Right forelimb (tissue), 1 donor: ENCODE data around the gene LMBR1.
"Not testable (repeated sequence)": the region's sequence is repeated elsewhere in the genome, so short reads cannot be mapped to it uniquely, and the experiment has no call there.

Experiments
- DNase-seq: peaks from one replicate; pipeline ENCODE4 v3.0.0-alpha.2; 2018

LMBR1 gene

GRCh38 chr7:156845379-156846101 lies 47.4 kb downstream of the LMBR1 start:
- DNase-seq: no peak

- DNase-seq: not testable (repeated sequence)
Observed at GRCh38 chr7:156843582-156843981, 49.4 kb downstream of the LMBR1 start.

GRCh38 chr7:156843157-156843556 lies 49.8 kb downstream of the LMBR1 start:
- DNase-seq: no peak

GRCh38 chr7:156842740-156843140 lies 50.2 kb downstream of the LMBR1 start:
- DNase-seq: no peak

- DNase-seq: no peak
Observed at GRCh38 chr7:156842317-156842716, 50.7 kb downstream of the LMBR1 start.

- no peak for DNase-seq
Observed at GRCh38 chr7:156841497-156841896, 51.5 kb downstream of the LMBR1 start.

- DNase-seq: no peak
Observed at GRCh38 chr7:156840134-156840533, 52.8 kb downstream of the LMBR1 start.

GRCh38 chr7:156836443-156836842 lies 56.5 kb downstream of the LMBR1 start:
- DNase-seq: no peak

- no peak for DNase-seq
Observed at GRCh38 chr7:156834462-156834861, 58.5 kb downstream of the LMBR1 start.

GRCh38 chr7:156833312-156833711 lies 59.7 kb downstream of the LMBR1 start:
- DNase-seq: no peak

GRCh38 chr7:156832195-156832877 lies 60.6 kb downstream of the LMBR1 start:
- DNase-seq: no peak

- DNase-seq: no peak
Observed at GRCh38 chr7:156829669-156830336, 63.2 kb downstream of the LMBR1 start.

- no peak for DNase-seq
Observed at GRCh38 chr7:156827587-156828203, 65.3 kb downstream of the LMBR1 start.

- no peak for DNase-seq
Observed at GRCh38 chr7:156823435-156823834, 69.5 kb downstream of the LMBR1 start.

- no peak for DNase-seq
Observed at GRCh38 chr7:156820445-156821063, 72.4 kb downstream of the LMBR1 start.

GRCh38 chr7:156819733-156820295 lies 73.2 kb downstream of the LMBR1 start:
- DNase-seq: no peak

- DNase-seq: no peak
Observed at GRCh38 chr7:156818133-156818532, 74.8 kb downstream of the LMBR1 start.

- DNase-seq: no peak
Observed at GRCh38 chr7:156816943-156817572, 75.9 kb downstream of the LMBR1 start.

- no peak for DNase-seq
Observed at GRCh38 chr7:156811706-156812105, 81.3 kb downstream of the LMBR1 start.

GRCh38 chr7:156803656-156804055 lies 89.3 kb downstream of the LMBR1 start:
- not testable (repeated sequence) for DNase-seq

GRCh38 chr7:156802214-156802613 lies 90.8 kb downstream of the LMBR1 start:
- DNase-seq: no peak

GRCh38 chr7:156795415-156795814 lies 97.6 kb downstream of the LMBR1 start:
- DNase-seq: no peak
